Bronchial epithelial cell (primary cell): ENCODE data around the gene FADS1. TPM values are rescaled to one million over a fixed set of nuclear protein-coding genes. Genes with fewer than 3 reads are reported as not detected.

ENCODE experiments used
- DNase-seq: peaks from one replicate; pipeline ENCODE4 v3.0.0-alpha.2; 2010; ENCODE audit warnings: low read depth
- FAIRE-seq: peaks from 2 replicates; lab custom pipeline; 2011; peaks lifted over from hg19 to GRCh38; lab: Jason Lieb, UNC
- H3K27me3 ChIP-seq: 2 replicates; pipeline ENCODE4 v1.5.1; 2011; ENCODE audit warnings: low read length; ENCODE audit not compliant: control insufficient read depth, insufficient read depth
- H3K36me3 ChIP-seq: 2 replicates; pipeline ENCODE4 v1.5.1; 2011; ENCODE audit warnings: low read length; ENCODE audit not compliant: control insufficient read depth, insufficient read depth
- H3K4me3 ChIP-seq: 2 replicates; pipeline ENCODE4 v1.5.1; 2011; ENCODE audit warnings: mild to moderate bottlenecking, low read depth, low read length, control low read depth
- total RNA-seq: library from RNA; depleted of rRNA; stranded (reverse); fragments of >200 nt; gene quantifications from 2 replicates; pipeline ENCODE4 v1.2.1, GENCODE V29; 2014
- TF ChIP-seq, protein P1 (sequence below): IDR thresholded peaks from 2 replicates; pipeline ENCODE4 v1.5.1; 2011; ENCODE audit warnings: mild to moderate bottlenecking, moderate library complexity, low read length, control low read depth, inconsistent platforms; ENCODE audit not compliant: insufficient read depth, severe bottlenecking

FADS1 gene
- total RNA-seq, 1 donor from 2014 or later = 46.9 TPM

DNA sequence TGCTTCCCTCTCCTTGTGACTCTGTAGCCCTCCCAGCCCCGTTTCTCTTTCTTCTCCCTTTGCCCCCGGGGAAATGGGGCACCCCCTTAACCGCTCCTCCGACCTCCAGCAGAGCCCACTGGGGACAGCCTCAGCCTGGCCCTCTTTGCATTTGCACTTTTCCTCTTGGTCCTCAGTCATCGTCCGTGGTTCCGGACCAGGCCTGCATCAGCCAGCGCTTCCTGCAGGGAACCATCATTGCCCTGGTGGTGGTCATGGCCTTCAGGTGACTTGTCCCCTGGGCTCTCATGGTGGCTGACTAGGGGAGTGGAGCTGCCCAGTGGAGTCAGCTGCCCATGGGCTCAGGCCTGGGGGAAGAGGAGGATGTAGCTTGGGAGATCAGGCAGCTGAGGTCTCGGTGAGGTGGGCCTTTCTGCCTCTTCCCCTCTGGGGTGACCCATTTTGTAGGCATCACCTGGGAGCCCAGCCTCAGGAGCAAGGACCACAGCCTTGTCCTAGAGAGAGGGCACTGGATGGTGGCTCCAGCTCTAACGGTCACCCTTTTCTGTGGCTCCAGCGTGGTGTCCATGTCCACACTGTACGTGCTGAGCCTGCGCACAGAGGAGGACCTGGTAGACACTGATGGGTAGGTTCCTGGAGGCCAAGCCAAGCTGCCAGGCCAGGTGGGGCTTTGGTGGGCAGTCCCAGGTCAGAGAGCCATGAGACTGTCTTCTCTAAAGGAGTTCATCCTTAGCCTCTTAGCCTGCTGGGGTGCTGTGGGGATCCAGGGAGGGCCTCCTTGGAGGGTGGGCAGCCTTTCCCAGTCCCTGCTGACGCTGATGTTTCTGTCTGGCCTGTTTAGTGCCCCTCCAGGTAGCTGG lies 36.9 kb downstream of the FADS1 start:
- TF ChIP-seq, protein P1, sequence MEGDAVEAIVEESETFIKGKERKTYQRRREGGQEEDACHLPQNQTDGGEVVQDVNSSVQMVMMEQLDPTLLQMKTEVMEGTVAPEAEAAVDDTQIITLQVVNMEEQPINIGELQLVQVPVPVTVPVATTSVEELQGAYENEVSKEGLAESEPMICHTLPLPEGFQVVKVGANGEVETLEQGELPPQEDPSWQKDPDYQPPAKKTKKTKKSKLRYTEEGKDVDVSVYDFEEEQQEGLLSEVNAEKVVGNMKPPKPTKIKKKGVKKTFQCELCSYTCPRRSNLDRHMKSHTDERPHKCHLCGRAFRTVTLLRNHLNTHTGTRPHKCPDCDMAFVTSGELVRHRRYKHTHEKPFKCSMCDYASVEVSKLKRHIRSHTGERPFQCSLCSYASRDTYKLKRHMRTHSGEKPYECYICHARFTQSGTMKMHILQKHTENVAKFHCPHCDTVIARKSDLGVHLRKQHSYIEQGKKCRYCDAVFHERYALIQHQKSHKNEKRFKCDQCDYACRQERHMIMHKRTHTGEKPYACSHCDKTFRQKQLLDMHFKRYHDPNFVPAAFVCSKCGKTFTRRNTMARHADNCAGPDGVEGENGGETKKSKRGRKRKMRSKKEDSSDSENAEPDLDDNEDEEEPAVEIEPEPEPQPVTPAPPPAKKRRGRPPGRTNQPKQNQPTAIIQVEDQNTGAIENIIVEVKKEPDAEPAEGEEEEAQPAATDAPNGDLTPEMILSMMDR = no peak
- Histone ChIP-seq H3K27me3 (no peaks in the 10 kb centered on the region), H3K36me3 (no peaks in the 10 kb centered on the region), H3K4me3 (no peak overlapping the region)
- no peak for FAIRE-seq
- no peak for DNase-seq

DNA sequence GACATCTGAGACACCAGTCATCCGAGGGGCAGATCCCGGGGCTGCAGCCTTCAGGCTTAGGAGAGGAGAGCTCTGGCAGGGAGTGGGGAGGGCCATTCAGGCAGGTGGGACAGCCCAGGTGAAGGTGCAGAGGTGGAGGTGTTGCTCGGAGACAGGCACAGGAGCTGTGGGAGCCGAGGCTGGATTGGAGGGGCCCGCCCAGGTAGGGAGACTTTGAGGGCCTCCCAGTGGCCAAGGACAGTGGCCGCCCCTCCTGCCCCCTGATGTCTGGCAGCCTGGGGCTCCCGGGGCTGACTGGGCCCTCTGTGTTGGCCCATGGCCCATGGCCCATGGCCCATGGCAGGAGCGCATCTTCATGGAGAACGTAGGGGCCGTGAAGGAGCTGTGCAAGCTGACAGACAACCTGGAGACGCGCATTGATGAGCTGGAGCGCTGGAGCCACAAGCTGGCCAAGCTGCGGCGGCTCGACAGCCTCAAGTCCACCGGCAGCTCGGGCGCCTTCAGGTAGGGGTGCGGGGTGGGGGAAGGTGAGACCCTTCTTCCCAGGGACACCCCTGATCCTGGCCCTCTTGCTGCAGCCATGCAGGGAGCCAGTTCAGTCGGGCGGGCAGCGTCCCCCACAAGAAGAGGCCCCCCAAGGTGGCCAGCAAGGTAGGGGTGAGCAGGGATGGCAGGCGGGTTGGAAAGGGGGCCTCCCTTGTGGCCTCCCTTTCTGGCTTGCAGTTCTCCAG lies 37.7 kb downstream of the FADS1 start:
- TF ChIP-seq, protein P1 = no peak
- no peaks in the 10 kb centered on the region for H3K27me3 ChIP-seq
- DNase-seq (no peak), FAIRE-seq (no peak)
- H3K36me3 ChIP-seq = no peaks in the 10 kb centered on the region
- no peak overlapping the region for H3K4me3 ChIP-seq

DNA sequence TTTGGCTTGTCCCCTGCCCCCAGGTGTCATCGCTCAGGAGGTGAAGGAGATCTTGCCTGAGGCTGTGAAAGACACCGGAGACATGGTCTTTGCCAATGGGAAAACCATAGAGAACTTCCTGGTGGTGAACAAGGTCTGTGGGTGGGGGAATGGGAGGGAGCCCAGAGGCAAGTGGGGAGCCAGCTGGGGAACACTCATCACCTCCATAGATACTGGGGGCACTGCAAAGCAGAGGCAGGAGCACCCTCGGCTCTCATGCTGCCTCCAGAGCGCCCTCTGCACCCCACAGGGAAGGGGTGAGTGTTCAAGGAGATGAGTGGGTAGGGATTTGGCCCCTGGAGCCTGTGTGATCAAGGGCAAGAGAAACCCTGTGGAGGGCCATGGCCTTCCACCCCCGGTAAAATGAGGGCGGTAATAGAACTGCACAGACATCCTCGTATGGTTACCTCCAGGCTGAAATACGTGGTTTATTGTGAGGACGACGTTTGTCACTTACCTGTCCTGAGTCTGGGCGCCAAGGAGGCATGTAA lies 38.4 kb downstream of the FADS1 start:
- Histone ChIP-seq H3K4me3 (no peak overlapping the region), H3K36me3 (no peaks in the 10 kb centered on the region), H3K27me3 (no peaks in the 10 kb centered on the region)
- TF ChIP-seq, protein P1 = no peak
- no peak for FAIRE-seq
- DNase-seq = no peak

DNA sequence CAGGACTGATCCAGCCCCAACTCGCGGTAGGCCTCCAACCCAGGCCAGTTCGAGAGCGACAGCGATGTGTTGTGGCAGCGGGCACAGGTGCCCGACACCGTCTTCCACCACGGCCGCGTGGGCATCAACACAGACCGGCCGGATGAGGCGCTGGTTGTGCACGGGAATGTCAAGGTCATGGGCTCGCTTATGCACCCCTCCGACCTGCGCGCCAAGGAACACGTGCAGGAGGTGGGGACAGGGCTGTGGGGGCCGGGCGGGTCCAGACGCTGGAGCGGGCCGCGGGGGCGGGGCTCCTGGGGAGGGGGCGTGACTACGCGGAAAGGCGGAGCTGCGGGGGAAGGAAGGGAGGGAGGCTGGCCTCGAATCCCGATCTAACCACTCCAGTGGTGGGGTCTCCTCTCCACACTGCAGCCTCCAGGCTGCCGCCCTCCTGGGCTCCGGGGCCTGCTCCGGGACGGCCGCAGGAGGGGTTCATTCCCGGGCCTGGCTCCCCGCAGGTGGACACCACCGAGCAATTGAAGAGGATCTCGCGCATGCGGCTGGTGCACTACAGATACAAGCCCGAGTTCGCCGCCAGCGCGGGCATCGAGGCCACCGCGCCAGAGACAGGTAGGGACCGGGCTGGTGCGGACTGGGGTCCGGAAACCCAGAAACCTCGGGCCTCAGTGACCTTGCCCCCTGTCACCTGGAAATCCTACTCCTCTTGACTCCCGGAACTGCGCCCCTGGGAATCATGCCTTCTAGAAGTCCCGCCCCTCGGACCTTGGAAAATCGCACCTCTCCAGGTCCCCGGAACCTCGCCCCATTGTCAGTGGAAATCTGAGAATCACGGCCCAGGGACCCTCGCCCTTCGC lies 39.3 kb downstream of the FADS1 start:
- Histone ChIP-seq H3K36me3 (no peaks in the 10 kb centered on the region), H3K4me3 (no peak overlapping the region), H3K27me3 (no peaks in the 10 kb centered on the region)
- DNase-seq (no peak), FAIRE-seq (no peak)
- TF ChIP-seq, protein P1 = no peak

DNA sequence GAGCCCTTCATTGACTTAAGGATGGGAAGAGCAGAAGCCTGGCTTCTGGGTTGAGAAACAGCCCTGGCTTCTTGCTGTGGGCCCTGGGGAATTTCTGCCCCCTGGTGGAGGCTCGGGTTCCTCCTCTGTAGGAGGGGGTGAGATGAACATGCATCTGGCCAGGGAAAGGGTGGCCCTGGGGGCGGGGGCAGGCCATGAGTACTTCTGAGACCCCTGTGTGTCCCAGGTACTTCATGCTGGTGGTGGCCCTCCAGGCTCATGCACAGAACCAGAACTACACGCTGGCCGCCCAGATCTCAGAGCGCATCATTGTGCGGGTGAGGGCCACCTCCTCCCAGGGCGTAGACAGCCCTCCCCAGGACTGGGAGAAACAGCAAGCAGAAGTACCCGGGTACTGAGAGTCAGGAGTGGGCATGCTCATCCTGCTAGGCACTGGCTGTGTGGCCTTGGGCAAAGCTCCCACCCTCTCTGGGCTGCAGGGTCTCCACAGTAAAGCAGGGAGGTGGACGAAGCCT lies 40.2 kb downstream of the FADS1 start:
- DNase-seq (peak; percentile 55), FAIRE-seq (no peak)
- Histone ChIP-seq H3K4me3 (no peak overlapping the region), H3K36me3 (no peaks in the 10 kb centered on the region), H3K27me3 (no peaks in the 10 kb centered on the region)
- TF ChIP-seq, protein P1 = peak; percentile 85
